Measurements from ENCODE around the gene FOXP1. TPM values are rescaled to one million over a fixed set of nuclear protein-coding genes. Genes with fewer than 3 reads are reported as not detected.

FOXP1 gene
- total RNA-seq, 1 donor from 2014 or later = 137 TPM

GRCh38 chr3:71172951-71173350, 410.6 kb downstream of the FOXP1 start:
- intact Hi-C loops (cut with DNase I) = no loop called here
- no peak for DNase-seq (ENCODE audit: low spot score)
- ATAC-seq = peak; percentile 92

- DNase-seq (ENCODE audit: low spot score) (no peak), ATAC-seq (no peak)
- intact Hi-C loops (cut with DNase I) = no loop called here
Measured at GRCh38 chr3:71172189-71172588, 411.3 kb downstream of the FOXP1 start.

- DNase-seq (ENCODE audit: low spot score) (no peak), ATAC-seq (no peak)
- intact Hi-C loops (cut with DNase I) = no loop called here
Measured at GRCh38 chr3:71171247-71171646, 412.3 kb downstream of the FOXP1 start.

GRCh38 chr3:71168880-71169411, 414.6 kb downstream of the FOXP1 start:
- no peak for ATAC-seq
- no peak for DNase-seq (ENCODE audit: low spot score)
- intact Hi-C loops (cut with DNase I) = no loop called here

- no peak for ATAC-seq
- DNase-seq (ENCODE audit: low spot score) = no peak
- intact Hi-C loops (cut with DNase I) = no loop called here
Measured at GRCh38 chr3:71168121-71168721, 415.3 kb downstream of the FOXP1 start.

- intact Hi-C loops (cut with DNase I) = no loop called here
- no peak for ATAC-seq
- DNase-seq (ENCODE audit: low spot score) = no peak
Measured at GRCh38 chr3:71166339-71167240, 416.9 kb downstream of the FOXP1 start.

GRCh38 chr3:71164881-71165280, 418.6 kb downstream of the FOXP1 start:
- ATAC-seq (no peak), DNase-seq (ENCODE audit: low spot score) (no peak)
- intact Hi-C loops (cut with DNase I) = no loop called here

GRCh38 chr3:71163198-71163918, 420.2 kb downstream of the FOXP1 start:
- ATAC-seq = no peak
- intact Hi-C loops (cut with DNase I) = no loop called here
- no peak for DNase-seq (ENCODE audit: low spot score)

GRCh38 chr3:71162221-71162620, 421.3 kb downstream of the FOXP1 start:
- ATAC-seq (no peak), DNase-seq (ENCODE audit: low spot score) (no peak)
- intact Hi-C loops (cut with DNase I) = no loop called here

- intact Hi-C loops (cut with DNase I) = no loop called here
- DNase-seq (ENCODE audit: low spot score) (no peak), ATAC-seq (no peak)
Measured at GRCh38 chr3:71160785-71161546, 422.6 kb downstream of the FOXP1 start.

- intact Hi-C loops (cut with DNase I) = no loop called here
- ATAC-seq (no peak), DNase-seq (ENCODE audit: low spot score) (no peak)
Measured at GRCh38 chr3:71156062-71156665, 427.4 kb downstream of the FOXP1 start.

GRCh38 chr3:71154846-71155245, 428.7 kb downstream of the FOXP1 start:
- intact Hi-C loops (cut with DNase I) = no loop called here
- DNase-seq (ENCODE audit: low spot score) = no peak
- peak; percentile 62 for ATAC-seq

GRCh38 chr3:71153713-71154112, 429.8 kb downstream of the FOXP1 start:
- intact Hi-C loops (cut with DNase I) = no loop called here
- ATAC-seq (no peak), DNase-seq (ENCODE audit: low spot score) (no peak)

- ATAC-seq = no peak
- intact Hi-C loops (cut with DNase I) = no loop called here
- no peak for DNase-seq (ENCODE audit: low spot score)
Measured at GRCh38 chr3:71152892-71153265, 430.6 kb downstream of the FOXP1 start.

GRCh38 chr3:71152039-71152891, 431.3 kb downstream of the FOXP1 start:
- no peak for ATAC-seq
- intact Hi-C loops (cut with DNase I) = no loop called here
- no peak for DNase-seq (ENCODE audit: low spot score)

- ATAC-seq (no peak), DNase-seq (ENCODE audit: low spot score) (no peak)
Measured at GRCh38 chr3:71149959-71150954, 433.3 kb downstream of the FOXP1 start.

More at GRCh38 chr3:71149959-71150954, 433.3 kb downstream of the FOXP1 start:
- intact Hi-C loops (cut with DNase I) = no loop called here
